Right hindlimb (tissue), 1 donor: ENCODE results near the gene GSS.

Experiments
- DNase-seq: peaks from one replicate; pipeline ENCODE4 v3.0.0-alpha.2; 2018

GSS gene

GRCh38 chr20:34955231-34956040, at the start of gene GSS, which contains the start of gene MYH7B:
GSS (minus strand) TSS chr20:34955806; CDS start chr20:34951852, 3,954 bp downstream.
MYH7B (plus strand) TSS chr20:34955868; CDS start chr20:34978006, 22,138 bp downstream.
- DNase-seq: peak; percentile 99

- DNase-seq: peak; percentile 6
Measured at GRCh38 chr20:35004749-35005462, 49.3 kb upstream of the GSS start.

- DNase-seq: peak; percentile 15
Measured at GRCh38 chr20:35004051-35004725, 48.6 kb upstream of the GSS start.

- peak; percentile 13 for DNase-seq
Measured at GRCh38 chr20:35003211-35004031, 47.8 kb upstream of the GSS start.

- peak; percentile 17 for DNase-seq
Measured at GRCh38 chr20:35002426-35003210, 47.0 kb upstream of the GSS start.

DNA sequence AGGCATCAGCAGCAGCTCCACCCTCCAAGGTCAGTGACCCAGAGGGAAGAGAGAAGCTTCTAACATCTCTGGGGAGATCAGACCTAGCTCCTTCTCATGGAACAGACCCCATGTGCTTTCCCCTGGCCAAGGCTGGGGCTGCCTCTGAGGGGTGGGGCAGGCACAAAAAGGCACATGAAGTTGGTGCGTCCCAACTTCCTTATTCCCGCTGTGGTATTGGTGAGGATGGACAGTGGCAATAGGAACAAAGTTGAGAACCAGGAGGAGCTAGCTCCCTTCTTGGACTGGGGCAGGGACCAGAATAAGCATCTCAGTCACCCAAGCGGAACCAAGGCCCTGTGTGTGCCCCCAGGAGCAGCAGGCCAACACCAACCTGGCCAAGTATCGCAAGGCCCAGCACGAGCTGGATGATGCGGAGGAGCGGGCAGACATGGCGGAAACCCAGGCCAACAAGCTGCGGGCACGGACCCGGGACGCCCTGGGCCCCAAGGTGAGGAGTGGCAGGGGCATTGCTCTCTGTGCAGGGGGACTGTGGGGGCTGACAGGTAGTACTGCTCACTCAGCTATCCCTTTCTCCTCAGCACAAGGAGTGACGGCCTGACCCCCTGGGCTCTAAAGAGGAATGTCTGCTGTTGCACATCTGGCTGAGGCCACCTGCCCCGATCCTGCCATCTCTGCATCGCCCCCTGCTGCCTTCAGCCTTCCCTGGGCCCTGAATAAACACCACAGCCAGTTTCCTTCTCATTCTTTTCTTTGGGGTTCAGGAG, 46.2 kb upstream of the GSS start:
- DNase-seq: no peak

GRCh38 chr20:35000922-35001595, 45.5 kb upstream of the GSS start:
- no peak for DNase-seq

DNA sequence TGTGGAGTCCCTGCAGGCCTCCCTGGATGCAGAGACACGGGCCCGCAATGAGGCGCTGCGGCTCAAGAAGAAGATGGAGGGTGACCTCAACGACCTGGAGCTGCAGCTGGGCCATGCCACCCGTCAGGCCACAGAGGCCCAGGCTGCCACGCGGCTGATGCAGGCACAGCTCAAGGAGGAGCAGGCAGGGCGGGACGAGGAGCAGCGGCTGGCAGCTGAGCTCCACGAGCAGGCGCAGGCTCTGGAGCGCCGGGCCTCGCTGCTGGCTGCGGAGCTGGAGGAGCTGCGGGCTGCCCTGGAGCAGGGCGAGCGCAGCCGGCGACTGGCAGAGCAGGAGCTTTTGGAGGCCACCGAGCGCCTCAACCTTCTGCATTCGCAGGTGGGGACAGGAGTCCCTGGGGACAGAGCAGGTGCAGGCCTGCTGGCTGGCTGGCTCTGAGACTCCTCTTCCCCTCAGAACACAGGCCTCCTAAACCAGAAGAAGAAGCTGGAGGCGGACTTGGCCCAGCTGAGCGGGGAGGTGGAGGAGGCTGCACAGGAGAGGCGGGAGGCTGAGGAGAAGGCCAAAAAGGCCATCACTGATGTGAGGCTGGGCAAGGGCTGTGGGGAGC, 44.8 kb upstream of the GSS start:
- no peak for DNase-seq

DNA sequence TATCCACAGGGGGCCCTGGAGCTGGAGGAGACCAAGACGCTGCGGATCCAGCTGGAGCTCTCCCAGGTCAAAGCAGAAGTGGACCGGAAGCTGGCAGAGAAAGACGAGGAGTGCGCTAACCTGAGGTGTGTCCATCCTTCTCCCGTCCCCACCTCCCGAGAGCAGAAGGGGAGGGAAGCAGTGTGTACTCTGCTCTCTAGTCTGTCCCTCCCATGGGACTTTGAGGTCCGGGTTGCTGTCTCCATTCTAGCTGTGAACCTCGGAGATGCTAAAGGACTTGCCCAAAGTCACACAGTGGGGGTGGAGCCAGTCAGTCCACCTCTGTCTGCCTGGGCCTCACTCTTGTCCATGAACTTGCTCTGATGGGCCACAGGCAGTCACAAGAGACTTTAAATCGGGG, 44.2 kb upstream of the GSS start:
- DNase-seq: no peak

GRCh38 chr20:34999021-34999451, 43.4 kb upstream of the GSS start:
- DNase-seq: no peak

GRCh38 chr20:34998331-34998950, 42.8 kb upstream of the GSS start:
- no peak for DNase-seq

DNA sequence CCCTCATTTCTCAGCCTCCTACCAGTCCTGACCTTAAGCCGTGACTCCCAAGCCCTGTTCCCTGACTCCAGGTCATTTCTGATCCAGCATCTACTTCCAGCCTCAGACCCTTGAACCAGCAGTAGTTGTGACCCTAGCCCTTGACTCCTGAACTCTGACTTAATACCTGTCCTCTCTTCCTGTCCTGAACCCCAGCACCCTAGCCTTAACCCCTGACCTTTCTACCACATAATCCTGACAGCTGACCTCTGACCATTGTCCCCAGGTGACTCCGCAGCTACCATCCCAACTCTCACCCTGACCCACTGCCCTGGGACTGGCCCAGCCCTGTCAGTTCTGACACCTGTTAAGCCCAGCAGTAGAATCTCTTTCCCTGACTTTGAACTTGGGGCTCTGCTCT, 42.2 kb upstream of the GSS start:
- DNase-seq: no peak

DNA sequence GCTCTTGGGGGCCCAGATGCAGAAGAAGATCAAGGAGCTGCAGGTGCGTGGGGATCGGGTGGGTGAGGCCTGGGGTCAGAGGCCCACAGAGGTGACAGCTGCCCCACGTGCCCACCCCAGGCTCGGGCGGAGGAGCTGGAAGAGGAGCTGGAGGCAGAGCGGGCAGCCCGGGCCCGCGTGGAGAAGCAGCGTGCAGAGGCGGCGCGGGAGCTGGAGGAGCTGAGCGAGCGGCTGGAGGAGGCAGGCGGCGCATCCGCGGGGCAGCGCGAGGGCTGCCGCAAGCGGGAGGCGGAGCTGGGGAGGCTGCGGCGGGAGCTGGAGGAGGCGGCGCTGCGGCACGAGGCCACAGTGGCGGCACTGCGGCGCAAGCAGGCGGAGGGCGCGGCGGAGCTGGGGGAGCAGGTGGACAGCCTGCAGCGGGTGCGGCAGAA, 41.5 kb upstream of the GSS start:
- peak; percentile 73 for DNase-seq

- no peak for DNase-seq
Measured at GRCh38 chr20:34996243-34997028, 40.8 kb upstream of the GSS start.

- DNase-seq: no peak
Measured at GRCh38 chr20:34995696-34996095, 40.1 kb upstream of the GSS start.

- DNase-seq: no peak
Measured at GRCh38 chr20:34995192-34995591, 39.6 kb upstream of the GSS start.

GRCh38 chr20:34994509-34995131, 39.0 kb upstream of the GSS start:
- DNase-seq: no peak

- no peak for DNase-seq
Measured at GRCh38 chr20:34993941-34994508, 38.4 kb upstream of the GSS start.
